Transverse colon (tissue), 4 donors: ENCODE results near the gene MICAL2. TPM values are rescaled to one million over a fixed set of nuclear protein-coding genes. Genes with fewer than 3 reads are reported as not detected.

Source experiments
- DNase-seq: peaks from one replicate; pipeline ENCODE4 v3.0.0-alpha.2; 2019
- H3K27ac ChIP-seq, 4 donors: fragments of 200-600 bp; sonication (generic); 2 replicates each; pipeline ENCODE4 v1.5.1; 2016 to 2018; ENCODE audit warnings: inconsistent platforms in 4 of 4
- H3K27me3 ChIP-seq: fragments of 200-600 bp; sonication (generic); 2 replicates; pipeline ENCODE4 v1.5.1; 2017; ENCODE audit warnings: inconsistent platforms
- H3K36me3 ChIP-seq, 4 donors: fragments of 200-600 bp; sonication (generic); 2 replicates each; pipeline ENCODE4 v1.5.1; 2017 to 2019; ENCODE audit warnings: inconsistent platforms in 4 of 4
- H3K4me1 ChIP-seq, 4 donors: fragments of 200-600 bp; sonication (generic); 2 replicates each; pipeline ENCODE4 v1.5.1; 2017 to 2020; ENCODE audit warnings: inconsistent platforms in 4 of 4
- H3K4me3 ChIP-seq, 4 donors: fragments of 200-600 bp; sonication (generic); 1 replicate in 1 of 4; 2 replicates in 3 of 4; pipeline versions ENCODE4 v1.5.1 to v1.6.1; 2017 to 2019; ENCODE audit warnings: inconsistent platforms in 4 of 4
- H3K9me3 ChIP-seq, 2 donors: fragments of 200-600 bp; sonication (generic); 2 replicates each; pipeline ENCODE4 v1.5.1; 2017 to 2019; ENCODE audit warnings: inconsistent platforms in 2 of 2
- EP300 ChIP-seq: sonication (generic); formaldehyde crosslinking; IDR thresholded peaks from one replicate; pipeline ENCODE4 v1.6.1; 2017; ENCODE audit warnings: antibody characterized with exemption, low read depth
- POLR2A ChIP-seq: fragments of 450-650 bp; IDR thresholded peaks from one replicate; pipeline ENCODE4 v1.6.1; 2016; ENCODE audit warnings: antibody characterized with exemption, mild to moderate bottlenecking, moderate library complexity
- POLR2AphosphoS5 ChIP-seq, 3 donors: sonication (generic); formaldehyde crosslinking; IDR thresholded peaks; one replicate each; pipeline ENCODE4 v1.6.1; 2016; ENCODE audit warnings: antibody characterized with exemption in 3 of 3
- WGBS, 2 donors: methylation state at CpG; one replicate each; pipeline ENCODE4 v1.1.5; 2018; ENCODE audit warnings: low coverage in 1 of 2; 5-methylcytosine and 5-hydroxymethylcytosine counted together
- in situ Hi-C, 4 donors: fragments of 200-750 bp; cut with MboI; loops; one replicate each; pipeline versions ENCODE4 v1.15.0 to v1.15.1; 2017; ENCODE audit warnings: low sequenced_read_pairs in 3 of 4, low pct_ligation_motif_present in 1 of 4, low pct_unique_long_range_greater_than_20kb in 1 of 4
- intact Hi-C: fragments of 100-400 bp; cut with DNase I; formaldehyde crosslinking; loops from one replicate; pipeline ENCODE4 v1.15.1; 2023; ENCODE audit warnings: low total_unique reads
- small RNA-seq, 4 donors: library from RNA; depleted of rRNA; stranded (forward); fragments of <200 nt; gene quantifications; one replicate each; pipeline ENCODE3, GENCODE V24; 2016
- total RNA-seq, 4 donors: library from RNA; depleted of rRNA; stranded (reverse); fragments of >200 nt; gene quantifications; one replicate each; pipeline ENCODE4 v1.1.0, GENCODE V29; 2016
- TF ChIP-seq, protein P1 (sequence below), 5 experiments: fragments of 200-600 bp in 3 of 5; fragments of 450-650 bp in 2 of 5; sonication (generic) in 3 of 5; IDR thresholded peaks; 1 replicate in 2 of 5; 2 replicates in 3 of 5; pipeline ENCODE4 v1.5.1; 2016 to 2017; ENCODE audit warnings: antibody characterized with exemption in 5 of 5, inconsistent platforms in 3 of 5, mild to moderate bottlenecking in 2 of 5, moderate library complexity in 1 of 5

The MICAL2 gene
- total RNA-seq, 4 donors from 2014 or later = 309 to 483 (median 316) TPM

DNA sequence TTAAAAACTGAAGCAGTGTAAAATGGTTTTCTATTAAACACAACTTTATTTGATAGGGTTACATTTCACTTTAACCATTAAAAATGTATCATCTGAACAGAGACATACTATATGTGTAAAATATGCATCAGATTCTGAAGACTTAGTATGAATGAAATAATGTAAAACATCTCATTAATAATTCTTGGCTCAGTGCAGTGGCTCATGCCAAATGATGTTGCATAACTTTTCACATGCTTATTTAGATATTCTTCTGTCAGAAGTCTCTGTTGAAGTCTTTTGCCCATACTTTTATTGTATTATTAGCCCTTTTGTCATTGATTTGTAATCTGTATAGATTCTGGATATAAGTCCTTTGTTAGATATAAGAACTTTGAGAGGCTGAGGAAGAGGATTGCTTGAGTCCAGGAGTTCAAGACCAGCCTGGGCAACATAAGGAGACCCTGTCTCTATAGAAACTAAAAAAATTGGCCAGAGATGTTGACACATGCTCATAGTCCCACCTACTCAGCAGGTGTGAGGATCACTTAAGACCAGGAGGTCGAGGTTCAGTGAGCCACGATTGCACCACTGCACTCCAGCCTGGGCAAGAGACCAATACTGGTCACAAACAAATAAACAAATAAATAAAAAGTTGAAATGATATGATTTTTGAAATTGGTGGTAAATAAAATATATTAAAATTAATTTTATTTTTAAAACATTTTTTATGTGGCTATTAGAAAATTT, 193.2 kb downstream of the MICAL2 start:
- H3K27ac ChIP-seq = no peak overlapping the region
- no peak overlapping the region for H3K4me3 ChIP-seq
- intact Hi-C loops = no loop called here
- H3K4me1 ChIP-seq = no peaks in the 10 kb centered on the region
- H3K36me3 ChIP-seq = peaks cover 0 to 6% (median 0%) of the 10 kb centered on the region in 4 donors
- in situ Hi-C loops = no loop called here
- 58 to 62% methylated on average over 2 of the region's 2 CpGs for WGBS, 2 donors
- peaks cover 0 to 4% of the 10 kb centered on the region in 2 donors for H3K9me3 ChIP-seq
- no peaks in the 10 kb centered on the region for H3K27me3 ChIP-seq
- DNase-seq = no peak
- TF ChIP-seq EP300 (no peak), POLR2A (no peak), POLR2AphosphoS5 (IDR thresholded peaks at IDR 0.05) (no peak)
- TF ChIP-seq, protein P1, sequence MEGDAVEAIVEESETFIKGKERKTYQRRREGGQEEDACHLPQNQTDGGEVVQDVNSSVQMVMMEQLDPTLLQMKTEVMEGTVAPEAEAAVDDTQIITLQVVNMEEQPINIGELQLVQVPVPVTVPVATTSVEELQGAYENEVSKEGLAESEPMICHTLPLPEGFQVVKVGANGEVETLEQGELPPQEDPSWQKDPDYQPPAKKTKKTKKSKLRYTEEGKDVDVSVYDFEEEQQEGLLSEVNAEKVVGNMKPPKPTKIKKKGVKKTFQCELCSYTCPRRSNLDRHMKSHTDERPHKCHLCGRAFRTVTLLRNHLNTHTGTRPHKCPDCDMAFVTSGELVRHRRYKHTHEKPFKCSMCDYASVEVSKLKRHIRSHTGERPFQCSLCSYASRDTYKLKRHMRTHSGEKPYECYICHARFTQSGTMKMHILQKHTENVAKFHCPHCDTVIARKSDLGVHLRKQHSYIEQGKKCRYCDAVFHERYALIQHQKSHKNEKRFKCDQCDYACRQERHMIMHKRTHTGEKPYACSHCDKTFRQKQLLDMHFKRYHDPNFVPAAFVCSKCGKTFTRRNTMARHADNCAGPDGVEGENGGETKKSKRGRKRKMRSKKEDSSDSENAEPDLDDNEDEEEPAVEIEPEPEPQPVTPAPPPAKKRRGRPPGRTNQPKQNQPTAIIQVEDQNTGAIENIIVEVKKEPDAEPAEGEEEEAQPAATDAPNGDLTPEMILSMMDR (IDR thresholded peaks at IDR 0.05) = no peak

DNA sequence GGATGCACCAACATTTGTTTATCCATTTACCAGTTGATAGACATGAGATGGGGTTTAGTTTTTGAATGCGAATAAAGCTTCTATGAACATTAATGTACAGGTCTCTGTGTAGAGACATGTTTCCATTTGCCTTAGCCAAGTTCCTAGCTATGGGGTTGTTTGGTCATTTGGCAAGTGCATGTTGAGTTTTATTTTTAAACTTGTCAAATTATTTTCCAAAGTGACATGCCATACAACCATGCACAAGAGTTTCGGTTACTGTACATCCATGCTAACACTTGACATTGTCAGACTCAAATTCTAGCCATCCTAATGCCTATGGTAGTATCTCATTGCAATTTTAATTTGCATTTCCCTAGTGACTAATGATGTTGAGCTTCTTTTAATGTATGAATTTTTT, 196.4 kb downstream of the MICAL2 start:
- no peak for DNase-seq
- H3K27ac ChIP-seq = no peak overlapping the region
- in situ Hi-C loops = no loop called here
- 93 to 100% methylated on average over 2 of the region's 2 CpGs for WGBS, 2 donors
- H3K4me3 ChIP-seq = no peak overlapping the region
- H3K27me3 ChIP-seq = no peaks in the 10 kb centered on the region
- intact Hi-C loops = no loop called here
- TF ChIP-seq EP300 (no peak), POLR2AphosphoS5 (IDR thresholded peaks at IDR 0.05) (no peak), POLR2A (no peak)
- TF ChIP-seq, protein P1 (IDR thresholded peaks at IDR 0.05) = no peak
- H3K9me3 ChIP-seq = no peaks in the 10 kb centered on the region
- H3K4me1 ChIP-seq = no peaks in the 10 kb centered on the region
- no peaks in the 10 kb centered on the region for H3K36me3 ChIP-seq

DNA sequence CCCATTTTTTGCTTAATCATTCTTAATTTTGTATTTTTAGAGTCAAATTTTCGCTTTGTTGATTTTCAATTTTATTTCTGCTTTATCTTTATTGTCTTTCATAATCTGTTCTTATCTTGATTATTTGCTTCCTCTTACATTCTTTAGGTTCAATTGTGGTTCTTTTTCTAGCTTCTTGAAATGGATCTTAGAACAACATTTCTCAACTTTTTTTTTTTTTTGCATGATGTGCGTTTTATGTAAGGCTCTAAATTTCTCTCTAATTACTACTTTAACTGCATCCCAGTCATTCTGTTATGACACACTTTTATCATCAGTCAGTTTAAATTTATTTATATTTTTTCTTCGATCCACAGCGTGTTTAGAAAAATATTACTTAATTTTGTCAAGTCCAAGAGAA, 201.7 kb downstream of the MICAL2 start:
- in situ Hi-C loops (no loop called here), intact Hi-C loops (no loop called here)
- no peak for DNase-seq
- no peaks in the 10 kb centered on the region for H3K27me3 ChIP-seq
- TF ChIP-seq POLR2AphosphoS5 (IDR thresholded peaks at IDR 0.05) = no peak
- TF ChIP-seq, protein P1 (IDR thresholded peaks at IDR 0.05) = no peak
- WGBS, 2 donors = 83 to 87% methylated on average over 4 of the region's 4 CpGs
- H3K9me3 ChIP-seq = peaks cover 18 to 23% of the 10 kb centered on the region in 2 donors
- H3K27ac ChIP-seq = no peak overlapping the region
- H3K36me3 ChIP-seq = peaks cover 0 to 1% (median 0%) of the 10 kb centered on the region in 4 donors
- no peaks in the 10 kb centered on the region for H3K4me1 ChIP-seq
- no peak overlapping the region for H3K4me3 ChIP-seq

Small RNA genes lying within 50 kb of the gene (small RNA-seq; reads per million reads assigned to genes)
- gene MIR6124 = 0 reads per million in 4 donors

Other genes starting within 250 kb of the MICAL2 start
- gene DKK3, start 102.0 kb upstream of the MICAL2 start, total RNA-seq = 100 to 1,000 TPM in 1 of 4 donors, 10 to 100 TPM in 3; 27.2 to 181 (median 40.1) TPM